ENCODE measurements around the gene C4orf50.

DNA sequence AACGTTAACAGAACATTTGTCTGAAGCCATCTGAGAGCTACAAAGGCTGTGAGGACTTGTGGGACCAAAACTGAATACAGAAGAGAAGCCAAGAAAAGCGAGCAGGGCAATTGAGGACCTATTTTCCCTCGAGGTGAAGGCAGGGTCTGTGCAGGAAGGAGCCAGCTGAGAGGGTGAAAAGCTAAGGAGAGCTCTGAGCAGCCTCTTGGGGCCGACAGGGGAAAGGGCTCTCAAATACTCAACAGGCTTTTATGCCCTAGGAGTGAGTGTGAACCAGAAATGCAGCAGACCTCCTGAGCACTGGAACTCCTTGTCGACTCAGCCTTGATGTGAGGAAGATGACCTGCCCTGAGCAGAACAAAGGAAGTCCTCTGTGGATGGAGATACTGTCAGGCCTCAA is 54.2 kb downstream of the C4orf50 start:
- TF ChIP-seq EZH2phosphoT487 (IDR thresholded peaks at IDR 0.05; ENCODE audit: insufficient read depth, low read depth) (no peak), EZH2 (IDR thresholded peaks at IDR 0.05; ENCODE audit: insufficient read depth, poor library complexity, severe bottlenecking) (no peak)

Measured in GM23248 (cell line).